ENCODE measurements around the gene MILR1. TPM values are rescaled to one million over a fixed set of nuclear protein-coding genes. Genes with fewer than 3 reads are reported as not detected.
"Not testable (repeated sequence)": the region's sequence is repeated elsewhere in the genome, so short reads cannot be mapped to it uniquely, and the experiment has no call there.

The MILR1 gene
- total RNA-seq, 8 experiments from 2014 or later, result 0.73 to 2.1 (median 1.6) TPM; not detected in 4

DNA sequence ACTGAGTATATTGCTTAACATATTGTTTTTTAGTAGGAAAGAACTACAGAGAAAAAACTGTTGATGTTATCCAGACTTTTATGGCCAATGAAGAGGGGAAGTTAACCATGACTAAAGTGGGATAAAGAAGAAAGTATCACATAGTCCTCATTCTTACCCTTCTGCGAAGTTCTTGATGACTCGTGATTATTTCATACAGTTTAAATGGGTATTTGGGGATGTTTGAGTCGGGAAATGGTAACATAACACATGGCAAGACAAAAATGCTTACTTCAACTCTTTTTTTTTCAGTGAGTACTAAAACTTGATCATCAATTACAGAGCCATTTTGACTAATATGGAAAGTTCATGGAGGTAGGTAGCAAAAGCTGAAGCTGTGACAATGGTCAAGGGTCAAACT, 43.1 kb downstream of the MILR1 start:
- in situ Hi-C loops (cut with MboI; ENCODE audit: low pct_unique_long_range_greater_than_20kb in 2 of 9, low sequenced_read_pairs in 9 of 9, unreplicated experiment in 9 of 9), result loop anchor here in 1 of 9 experiments (25.0 kb wide), 1 partner anchor 180 kb away; no protein-coding TSS in a partner anchor
- Histone ChIP-seq H3K4me3 (no peak overlapping the region), H3K4me1 (replicated peaks in 1 of 2) (peaks cover 13 to 19% of the 10 kb centered on the region in 2 donors), H3K27ac (no peak overlapping the region)
- no peak for ATAC-seq (replicated peaks in 6 of 8)
- 17 to 100% (median 94%) methylated on average over 1 to 3 of the region's 3 CpGs for WGBS, 10 experiments

GRCh38 chr17:64492481-64493109, 43.7 kb downstream of the MILR1 start:
- H3K27ac ChIP-seq, result no peak overlapping the region
- ATAC-seq (replicated peaks in 6 of 8), result no peak
- peaks cover 13 to 22% of the 10 kb centered on the region in 2 donors for H3K4me1 ChIP-seq (replicated peaks in 1 of 2)
- no peak overlapping the region for H3K4me3 ChIP-seq
- in situ Hi-C loops (cut with MboI; ENCODE audit: low pct_unique_long_range_greater_than_20kb in 2 of 9, low sequenced_read_pairs in 9 of 9, unreplicated experiment in 9 of 9), result loop anchor here in 1 of 9 experiments (25.0 kb wide), 1 partner anchor 180 kb away; no protein-coding TSS in a partner anchor
- 67 to 100% (median 93%) methylated on average over 1 to 6 of the region's 6 CpGs for WGBS, 10 experiments

- H3K27ac ChIP-seq, result no peak overlapping the region
- in situ Hi-C loops (cut with MboI; ENCODE audit: low pct_unique_long_range_greater_than_20kb in 2 of 9, low sequenced_read_pairs in 9 of 9, unreplicated experiment in 9 of 9), result loop anchor here in 1 of 9 experiments (25.0 kb wide), 1 partner anchor 182 kb away; no protein-coding TSS in a partner anchor
- peaks cover 13 to 36% of the 10 kb centered on the region in 2 donors for H3K4me1 ChIP-seq (replicated peaks in 1 of 2)
- no peak for ATAC-seq (replicated peaks in 6 of 8)
- H3K4me3 ChIP-seq, result peak overlapping the region in 2 of 5 donors; percentile 8 to 73
- 46 to 100% (median 100%) methylated on average over 1 to 2 of the region's 2 CpGs; no CpG with 5 or more reads in 1 of the 10 experiments for WGBS, 10 experiments
Observed at GRCh38 chr17:64494121-64494520, 45.2 kb downstream of the MILR1 start.

DNA sequence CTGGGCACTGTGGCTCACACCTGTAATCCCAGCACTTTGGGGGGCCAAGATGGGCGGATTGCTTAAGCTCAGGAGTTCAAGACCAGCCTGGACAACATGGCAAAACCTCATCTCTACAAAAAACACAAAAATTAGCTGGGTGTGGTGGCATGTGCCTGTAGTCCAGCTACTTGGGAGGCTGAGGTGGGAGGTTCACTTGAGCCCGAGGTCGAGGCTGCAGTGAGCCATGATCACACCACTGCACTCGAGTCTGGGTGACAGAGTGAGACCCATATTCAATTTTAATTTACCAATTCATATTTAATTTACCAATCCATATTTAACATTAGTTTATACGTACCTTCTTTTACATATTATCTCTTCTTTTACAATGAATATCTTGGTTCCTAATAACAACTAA, 46.4 kb downstream of the MILR1 start:
- Histone ChIP-seq H3K4me1 (replicated peaks in 1 of 2) (peaks cover 13 to 39% of the 10 kb centered on the region in 2 donors), H3K4me3 (peak overlapping the region in 3 of 5 donors; percentile 54 to 73 (median 65))
- ATAC-seq (replicated peaks in 6 of 8); H3K27ac ChIP-seq: not testable (repeated sequence)
- in situ Hi-C loops (cut with MboI; ENCODE audit: low pct_unique_long_range_greater_than_20kb in 2 of 9, low sequenced_read_pairs in 9 of 9, unreplicated experiment in 9 of 9), result loop anchor here in 1 of 9 experiments (25.0 kb wide), 1 partner anchor 183 kb away; no protein-coding TSS in a partner anchor
- WGBS, 10 experiments, result 68 to 93% (median 86%) methylated on average over 1 to 5 of the region's 5 CpGs; no CpG with 5 or more reads in 2 of the 10 experiments

DNA sequence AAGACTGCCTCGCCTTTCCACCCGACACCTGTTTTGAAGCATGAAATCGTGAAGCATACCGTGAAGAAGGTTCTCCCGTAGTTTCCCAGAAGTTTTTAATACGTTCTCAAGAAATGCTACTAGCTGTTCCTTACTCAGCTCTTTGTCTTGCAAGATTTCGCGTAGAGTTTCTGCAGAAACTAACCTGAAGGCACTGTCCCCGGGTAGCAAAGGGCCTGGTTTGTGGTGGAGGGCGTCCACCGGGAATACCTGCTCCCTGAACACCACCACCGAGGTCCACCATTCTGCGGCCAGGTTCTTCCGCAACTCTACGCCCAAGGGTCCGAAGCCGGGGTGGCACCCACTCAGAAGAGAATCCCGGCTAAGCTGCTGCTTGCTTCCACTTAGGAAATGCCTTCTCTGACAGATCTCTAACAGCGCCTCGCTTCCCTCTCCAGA, 47.5 kb downstream of the MILR1 start:
- in situ Hi-C loops (cut with MboI; ENCODE audit: low pct_unique_long_range_greater_than_20kb in 2 of 9, low sequenced_read_pairs in 9 of 9, unreplicated experiment in 9 of 9), result loop anchor here in 1 of 9 experiments (25.0 kb wide), 1 partner anchor 184 kb away; no protein-coding TSS in a partner anchor
- WGBS, 10 experiments, result 0 to 20% (median 2%) methylated on average over 1 to 20 of the region's 20 CpGs; no CpG with 5 or more reads in 2 of the 10 experiments
- Histone ChIP-seq H3K4me1 (replicated peaks in 1 of 2) (peaks cover 13 to 42% of the 10 kb centered on the region in 2 donors), H3K4me3 (peak overlapping the region; percentile 47 to 73 (median 64)), H3K27ac (peak overlapping the region; percentile 2 to 89)
- no peak for ATAC-seq (replicated peaks in 6 of 8)

DNA sequence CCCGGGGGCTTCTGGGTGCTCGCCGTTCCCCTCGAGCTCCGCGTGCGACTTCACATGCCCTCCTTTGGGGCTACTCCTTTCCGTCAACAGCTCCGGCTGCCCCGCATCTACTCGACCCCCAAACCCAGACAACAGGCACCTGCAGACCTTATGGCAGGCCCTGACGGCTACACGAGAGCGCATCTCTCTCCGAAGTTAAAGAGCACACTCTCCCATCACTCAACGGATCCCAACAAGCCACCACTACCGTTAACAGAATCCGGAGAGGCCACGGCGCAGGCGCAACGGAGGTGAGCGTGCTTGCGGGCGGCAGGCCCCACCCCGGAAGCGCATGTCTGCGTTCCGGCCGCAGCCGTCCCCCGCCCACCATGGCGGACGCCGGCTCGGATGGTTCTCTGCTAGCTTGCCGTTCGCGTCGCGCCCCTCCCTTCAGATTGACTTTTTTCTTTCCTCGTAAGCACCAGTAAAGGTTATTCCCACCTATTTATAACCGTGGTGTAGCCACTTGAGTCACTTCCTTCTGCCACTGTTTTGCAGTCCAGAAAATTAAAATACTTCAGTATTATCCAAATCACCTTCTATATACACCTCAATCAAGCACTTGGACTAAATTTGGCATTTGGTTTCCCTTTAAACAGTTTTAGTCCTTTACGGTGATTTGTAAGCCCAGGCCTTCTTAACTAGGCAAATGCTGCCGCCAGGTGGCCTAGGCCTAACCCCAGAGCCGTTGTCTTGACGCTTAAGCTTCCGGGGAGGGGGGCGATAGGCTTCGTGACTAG, 48.1 kb downstream of the MILR1 start, which contains the start of gene POLG2:
Gene POLG2 (minus strand): TSS at position 269 of the 779 bp plus-strand sequence. CDS start 86 bp downstream, at position 183.
- 0% methylated on average over 1 to 17 of the region's 50 CpGs; no CpG with 5 or more reads in 3 of the 10 experiments for WGBS, 10 experiments
- peak within 1 kb of the TSS; percentile 77 to 89 for H3K27ac ChIP-seq
- peaks cover 13 to 42% of the 10 kb centered on the region in 2 donors for H3K4me1 ChIP-seq (replicated peaks in 1 of 2)
- ATAC-seq (replicated peaks in 6 of 8), result peak; percentile 52 to 91 (median 87)
- peak within 1 kb of the TSS; percentile 47 to 73 (median 64) for H3K4me3 ChIP-seq
- in situ Hi-C loops (cut with MboI; ENCODE audit: low pct_unique_long_range_greater_than_20kb in 2 of 9, low sequenced_read_pairs in 9 of 9, unreplicated experiment in 9 of 9), result loop anchor here in 1 of 9 experiments (25.0 kb wide), 1 partner anchor 185 kb away; no protein-coding TSS in a partner anchor

DNA sequence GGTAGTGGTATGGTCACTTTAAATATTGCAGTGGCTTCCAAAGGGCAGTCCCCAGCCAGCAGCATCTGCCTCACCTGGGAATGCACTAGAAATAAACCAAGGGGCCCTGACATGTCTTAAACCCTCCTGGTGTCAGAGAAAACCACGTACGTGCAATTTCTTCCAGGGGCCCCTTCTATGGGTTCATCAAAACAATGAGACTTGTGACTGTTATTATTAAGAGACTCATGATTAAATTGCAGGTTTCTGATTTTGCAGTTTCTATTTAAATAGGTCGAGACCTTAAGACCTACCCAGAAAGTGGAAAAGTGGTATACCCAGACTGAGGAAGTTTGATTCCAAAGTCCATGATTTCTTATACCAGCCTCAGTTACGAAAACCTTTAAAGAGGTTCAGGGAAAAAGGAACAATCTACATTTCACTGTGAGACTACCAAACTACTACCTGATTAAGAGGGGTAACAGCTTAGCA, 48.7 kb downstream of the MILR1 start:
- in situ Hi-C loops (cut with MboI; ENCODE audit: low pct_unique_long_range_greater_than_20kb in 2 of 9, low sequenced_read_pairs in 9 of 9, unreplicated experiment in 9 of 9), result loop anchor here in 1 of 9 experiments (25.0 kb wide), 1 partner anchor 185 kb away; no protein-coding TSS in a partner anchor
- no peak for ATAC-seq (replicated peaks in 6 of 8)
- peak overlapping the region; percentile 47 to 73 (median 64) for H3K4me3 ChIP-seq

DNA sequence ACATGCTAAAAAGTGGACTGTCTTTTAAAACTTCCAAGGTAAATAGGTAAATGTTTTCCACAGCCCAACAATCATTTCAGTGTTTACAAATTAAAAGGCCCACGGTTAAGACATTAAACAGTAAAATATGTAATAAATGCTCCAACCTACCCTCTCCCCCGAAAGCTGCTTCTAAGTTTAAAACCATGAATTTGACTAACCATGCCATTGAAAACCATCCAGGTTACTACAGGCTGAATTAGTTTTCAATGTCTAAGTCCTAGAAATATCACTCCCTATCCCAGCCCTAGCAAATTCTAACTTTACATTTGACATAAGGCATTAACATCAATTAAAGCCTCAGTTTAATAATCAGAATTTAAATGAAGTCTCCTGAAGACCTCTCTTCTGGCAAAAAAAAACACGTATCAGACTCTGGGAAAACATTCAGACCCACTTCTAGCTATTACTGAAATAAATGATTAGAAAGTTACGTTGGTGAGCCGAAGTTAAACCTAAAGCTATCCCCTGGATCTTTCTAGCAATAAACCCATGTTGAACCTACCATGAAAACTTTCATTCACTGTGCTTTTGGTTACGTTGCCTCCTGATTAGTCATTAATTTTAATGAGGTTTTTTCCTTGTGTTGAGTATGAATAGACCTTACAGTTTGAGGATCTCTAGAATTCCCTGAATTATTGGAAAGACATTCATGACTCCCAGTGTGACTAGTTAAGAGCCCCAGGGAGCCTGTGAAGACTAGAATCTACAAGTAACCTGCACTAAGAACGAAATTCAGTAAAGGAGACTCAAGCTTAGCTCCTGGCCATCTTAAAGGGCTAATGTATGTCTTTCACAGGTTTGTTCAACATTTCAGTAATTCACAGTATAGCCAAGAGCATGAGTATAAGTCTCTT, 49.6 kb downstream of the MILR1 start:
- peaks cover 13 to 42% of the 10 kb centered on the region in 2 donors for H3K4me1 ChIP-seq (replicated peaks in 1 of 2)
- no peak overlapping the region for H3K27ac ChIP-seq
- WGBS, 10 experiments, result 38 to 100% (median 73%) methylated on average over 1 to 7 of the region's 7 CpGs
- in situ Hi-C loops (cut with MboI; ENCODE audit: low pct_unique_long_range_greater_than_20kb in 2 of 9, low sequenced_read_pairs in 9 of 9, unreplicated experiment in 9 of 9), result loop anchor here in 1 of 9 experiments (25.0 kb wide), 1 partner anchor 186 kb away; no protein-coding TSS in a partner anchor
- ATAC-seq (replicated peaks in 6 of 8), result peak in 1 of 8 experiments; percentile 0
- no peak overlapping the region for H3K4me3 ChIP-seq

More for the DNA sequence above, 48.7 kb downstream of the MILR1 start:
- WGBS, 10 experiments, result 0 to 88% (median 41%) methylated on average over 1 to 4 of the region's 4 CpGs; no CpG with 5 or more reads in 1 of the 10 experiments
- peaks cover 13 to 42% of the 10 kb centered on the region in 2 donors for H3K4me1 ChIP-seq (replicated peaks in 1 of 2)
- H3K27ac ChIP-seq, result peak overlapping the region; percentile 77 to 89

GRCh38 chr17:64499805-64500486, 51.0 kb downstream of the MILR1 start:
- no peak overlapping the region for H3K4me3 ChIP-seq
- no peak for ATAC-seq (replicated peaks in 6 of 8)
- WGBS, 10 experiments, result 0 to 88% (median 82%) methylated on average over 1 to 6 of the region's 6 CpGs; no CpG with 5 or more reads in 1 of the 10 experiments
- H3K4me1 ChIP-seq (replicated peaks in 1 of 2), result peaks cover 12 to 42% of the 10 kb centered on the region in 2 donors
- H3K27ac ChIP-seq, result no peak overlapping the region
- in situ Hi-C loops (cut with MboI; ENCODE audit: low pct_unique_long_range_greater_than_20kb in 2 of 9, low sequenced_read_pairs in 9 of 9, unreplicated experiment in 9 of 9), result loop anchor here in 1 of 9 experiments (25.0 kb wide), 1 partner anchor 188 kb away; no protein-coding TSS in a partner anchor

DNA sequence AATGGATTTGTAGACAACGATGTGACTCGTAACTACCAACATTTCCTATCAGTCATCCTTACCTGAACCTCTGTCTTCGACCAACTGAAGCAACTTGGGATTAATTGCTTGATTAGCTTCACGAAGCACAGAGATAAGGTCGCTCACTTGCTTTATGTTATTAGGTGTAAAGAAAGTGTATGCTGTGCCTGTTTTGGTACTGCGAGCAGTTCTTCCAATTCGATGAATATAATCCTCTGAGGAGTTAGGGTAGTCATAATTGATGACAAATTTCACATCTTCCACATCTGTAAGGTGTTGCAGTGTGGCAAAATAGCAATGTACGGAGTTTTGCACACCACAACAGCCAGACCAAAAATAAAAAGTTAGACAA, 51.6 kb downstream of the MILR1 start:
- no peak for ATAC-seq (replicated peaks in 6 of 8)
- H3K4me3 ChIP-seq, result no peak overlapping the region
- no peak overlapping the region for H3K27ac ChIP-seq
- peaks cover 7 to 36% of the 10 kb centered on the region in 2 donors for H3K4me1 ChIP-seq (replicated peaks in 1 of 2)
- WGBS, 10 experiments, result 72 to 100% (median 93%) methylated on average over 1 to 8 of the region's 8 CpGs
- in situ Hi-C loops (cut with MboI; ENCODE audit: low pct_unique_long_range_greater_than_20kb in 2 of 9, low sequenced_read_pairs in 9 of 9, unreplicated experiment in 9 of 9), result no loop called here
